Measurements from ENCODE around the gene TBC1D2B.

TBC1D2B gene

DNA sequence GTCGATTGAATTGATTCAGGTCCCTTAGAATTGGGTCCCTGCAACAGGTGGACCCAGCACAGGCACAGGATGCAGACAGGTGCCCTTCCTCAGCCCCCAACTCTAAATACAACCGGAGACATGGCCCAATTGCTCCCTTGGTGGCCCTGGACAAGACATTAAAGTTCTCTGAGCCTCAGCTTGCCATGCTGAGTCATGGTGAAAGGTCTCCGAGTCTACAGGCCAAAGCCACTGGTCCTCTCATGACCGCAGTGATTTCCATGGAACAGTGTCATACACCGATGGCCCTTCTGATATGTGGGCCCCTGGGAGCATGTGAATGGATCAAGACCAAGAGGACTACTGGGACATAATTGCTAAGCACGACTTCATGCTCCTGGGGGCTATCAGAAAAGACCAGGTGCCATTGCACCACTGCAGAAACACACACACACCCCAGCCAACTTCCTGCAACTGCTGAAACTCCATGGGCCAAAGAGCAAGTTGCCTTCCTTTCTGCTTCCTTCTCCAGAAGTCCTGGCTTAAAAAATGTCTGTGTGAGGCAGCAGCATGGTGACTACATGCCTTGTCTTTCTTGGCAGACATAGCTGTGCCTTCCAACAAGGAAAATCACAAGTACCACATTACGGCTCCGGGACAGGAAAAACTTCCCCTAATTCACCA lies 38.8 kb downstream of the TBC1D2B start:
- Histone ChIP-seq H3K4me2 (ENCODE audit: low read length) (no peak overlapping the region), H2AFZ (no peak overlapping the region), H3K27ac (no peak overlapping the region), H3K27me3 (ENCODE audit: control insufficient read depth, insufficient read depth, low read length) (no peaks in the 10 kb centered on the region), H3K79me2 (peaks cover 6% of the 10 kb centered on the region), H3K9me3 (ENCODE audit: control insufficient read depth, low read length) (no peaks in the 10 kb centered on the region), H3K9ac (no peak overlapping the region), H3K4me3 (ENCODE audit: low read depth, low read length) (no peak overlapping the region), H3K4me1 (no peaks in the 10 kb centered on the region), H3K36me3 (ENCODE audit: control insufficient read depth, insufficient read depth, low read length) (no peaks in the 10 kb centered on the region)
- no peak for TF ChIP-seq CTCF (IDR thresholded peaks at IDR 0.05)

- Histone ChIP-seq H3K4me2 (ENCODE audit: low read length) (no peak overlapping the region), H3K4me3 (ENCODE audit: low read depth, low read length) (no peak overlapping the region), H3K9me3 (ENCODE audit: control insufficient read depth, low read length) (no peaks in the 10 kb centered on the region), H3K9ac (no peak overlapping the region), H3K27me3 (ENCODE audit: control insufficient read depth, insufficient read depth, low read length) (no peaks in the 10 kb centered on the region), H2AFZ (no peak overlapping the region), H3K27ac (no peak overlapping the region), H3K36me3 (ENCODE audit: control insufficient read depth, insufficient read depth, low read length) (no peaks in the 10 kb centered on the region), H3K79me2 (peaks cover 6% of the 10 kb centered on the region), H3K4me1 (no peaks in the 10 kb centered on the region)
- TF ChIP-seq CTCF (IDR thresholded peaks at IDR 0.05), result no peak
Observed at GRCh38 chr15:78037779-78038305, 39.7 kb downstream of the TBC1D2B start.

DNA sequence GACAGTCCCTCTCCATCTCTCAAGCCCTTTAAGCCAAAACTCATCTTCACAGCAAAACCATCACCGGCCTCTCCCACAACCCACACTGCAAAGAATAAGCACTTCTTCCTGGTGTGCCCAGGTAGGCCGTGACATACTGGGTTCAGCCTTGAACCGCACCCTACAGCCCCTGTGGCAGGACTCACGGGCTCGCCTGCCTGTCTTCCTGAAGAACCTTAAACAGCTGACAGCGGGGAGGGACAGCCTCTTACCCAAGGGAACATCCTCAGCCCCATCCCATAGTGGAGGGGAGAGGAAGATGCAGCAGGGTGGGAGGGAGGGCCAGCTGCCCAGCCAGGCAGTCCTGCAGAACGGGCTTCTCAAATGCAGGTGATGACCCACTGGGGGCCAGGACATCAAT lies 40.2 kb downstream of the TBC1D2B start:
- H3K27me3 ChIP-seq (ENCODE audit: control insufficient read depth, insufficient read depth, low read length), result no peaks in the 10 kb centered on the region
- H3K36me3 ChIP-seq (ENCODE audit: control insufficient read depth, insufficient read depth, low read length), result no peaks in the 10 kb centered on the region
- no peak overlapping the region for H2AFZ ChIP-seq
- H3K27ac ChIP-seq, result no peak overlapping the region
- H3K9ac ChIP-seq, result no peak overlapping the region
- no peaks in the 10 kb centered on the region for H3K9me3 ChIP-seq (ENCODE audit: control insufficient read depth, low read length)
- H3K79me2 ChIP-seq, result peaks cover 6% of the 10 kb centered on the region
- no peak for TF ChIP-seq CTCF (IDR thresholded peaks at IDR 0.05)
- no peak overlapping the region for H3K4me3 ChIP-seq (ENCODE audit: low read depth, low read length)
- no peak overlapping the region for H3K4me2 ChIP-seq (ENCODE audit: low read length)
- H3K4me1 ChIP-seq, result no peaks in the 10 kb centered on the region

DNA sequence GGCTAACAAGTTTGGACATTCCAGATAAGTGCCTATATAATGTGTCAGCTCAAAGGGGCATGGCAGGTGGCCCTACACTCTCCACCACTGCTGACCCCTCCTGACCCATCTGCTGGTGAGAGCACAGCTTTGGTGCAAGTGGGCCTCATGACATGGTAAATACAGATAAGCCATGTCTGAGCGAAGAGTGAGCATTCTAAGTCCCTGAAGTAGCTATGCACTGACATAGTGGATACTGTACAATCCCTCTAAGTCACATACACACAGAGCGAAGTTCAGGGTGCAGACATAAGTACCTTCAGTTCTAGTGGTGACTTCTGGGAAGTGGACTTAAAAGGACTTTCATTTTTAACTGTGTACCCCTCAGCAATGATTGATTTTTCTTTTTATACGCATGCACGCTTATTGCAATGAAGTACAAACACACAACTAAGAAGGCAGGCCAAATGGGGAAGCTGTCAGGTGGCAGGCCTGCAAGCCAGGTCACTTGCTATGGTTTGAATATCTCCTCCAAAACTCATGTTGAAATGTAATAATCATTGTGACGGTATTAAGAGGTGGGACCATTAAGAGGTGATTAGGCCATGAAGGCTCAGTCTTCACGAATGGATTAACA lies 41.5 kb downstream of the TBC1D2B start:
- H2AFZ ChIP-seq, result no peak overlapping the region
- no peak overlapping the region for H3K4me3 ChIP-seq (ENCODE audit: low read depth, low read length)
- peaks cover 6% of the 10 kb centered on the region for H3K79me2 ChIP-seq
- H3K9me3 ChIP-seq (ENCODE audit: control insufficient read depth, low read length), result no peaks in the 10 kb centered on the region
- TF ChIP-seq CTCF (IDR thresholded peaks at IDR 0.05), result no peak
- H3K36me3 ChIP-seq (ENCODE audit: control insufficient read depth, insufficient read depth, low read length), result no peaks in the 10 kb centered on the region
- no peaks in the 10 kb centered on the region for H3K4me1 ChIP-seq
- H3K4me2 ChIP-seq (ENCODE audit: low read length), result no peak overlapping the region
- H3K27ac ChIP-seq, result no peak overlapping the region
- no peak overlapping the region for H3K9ac ChIP-seq
- no peaks in the 10 kb centered on the region for H3K27me3 ChIP-seq (ENCODE audit: control insufficient read depth, insufficient read depth, low read length)
